ENCODE measurements around the gene SENP8.

Gene SENP8

DNA sequence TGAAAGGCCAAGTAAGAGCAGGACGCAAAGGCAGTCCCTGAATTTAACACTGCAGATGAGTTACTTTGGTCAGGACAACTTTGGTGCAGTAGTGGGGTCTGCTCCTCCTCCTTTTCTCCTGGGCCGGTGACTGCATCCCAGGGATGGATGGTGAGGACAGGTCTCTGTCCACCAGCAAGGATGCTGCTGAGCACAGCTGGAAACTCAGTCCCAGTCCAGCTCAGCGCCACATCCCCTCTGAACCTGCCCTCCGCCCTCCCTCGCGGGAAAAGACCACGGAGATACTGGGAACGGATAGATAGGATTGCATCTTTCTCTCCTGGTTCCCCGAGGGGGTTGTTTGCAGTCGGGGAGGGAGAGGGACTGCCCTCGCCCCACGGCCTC lies 65.6 kb downstream of the SENP8 start:
- ATAC-seq, result peak; percentile 23
- TF ChIP-seq POU6F1 (CRISPR knock-in tag; IDR thresholded peaks at IDR 0.05; ENCODE audit: borderline replicate concordance, low read depth) (no peak), OSR1 (CRISPR knock-in tag; IDR thresholded peaks at IDR 0.05) (no peak), PPARA (CRISPR knock-in tag; IDR thresholded peaks at IDR 0.05; ENCODE audit: borderline replicate concordance) (no peak), ZFP30 (CRISPR knock-in tag; IDR thresholded peaks at IDR 0.05) (no peak), CSDC2 (CRISPR knock-in tag; IDR thresholded peaks at IDR 0.05) (no peak), ZC3H10 (CRISPR knock-in tag; IDR thresholded peaks at IDR 0.05) (no peak)
- TF ChIP-seq, protein P1, sequence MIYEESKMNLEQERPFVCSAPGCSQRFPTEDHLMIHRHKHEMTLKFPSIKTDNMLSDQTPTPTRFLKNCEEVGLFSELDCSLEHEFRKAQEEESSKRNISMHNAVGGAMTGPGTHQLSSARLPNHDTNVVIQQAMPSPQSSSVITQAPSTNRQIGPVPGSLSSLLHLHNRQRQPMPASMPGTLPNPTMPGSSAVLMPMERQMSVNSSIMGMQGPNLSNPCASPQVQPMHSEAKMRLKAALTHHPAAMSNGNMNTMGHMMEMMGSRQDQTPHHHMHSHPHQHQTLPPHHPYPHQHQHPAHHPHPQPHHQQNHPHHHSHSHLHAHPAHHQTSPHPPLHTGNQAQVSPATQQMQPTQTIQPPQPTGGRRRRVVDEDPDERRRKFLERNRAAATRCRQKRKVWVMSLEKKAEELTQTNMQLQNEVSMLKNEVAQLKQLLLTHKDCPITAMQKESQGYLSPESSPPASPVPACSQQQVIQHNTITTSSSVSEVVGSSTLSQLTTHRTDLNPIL (CRISPR knock-in tag; IDR thresholded peaks at IDR 0.05; ENCODE audit: low read depth), result no peak
- TF ChIP-seq, protein P2, sequence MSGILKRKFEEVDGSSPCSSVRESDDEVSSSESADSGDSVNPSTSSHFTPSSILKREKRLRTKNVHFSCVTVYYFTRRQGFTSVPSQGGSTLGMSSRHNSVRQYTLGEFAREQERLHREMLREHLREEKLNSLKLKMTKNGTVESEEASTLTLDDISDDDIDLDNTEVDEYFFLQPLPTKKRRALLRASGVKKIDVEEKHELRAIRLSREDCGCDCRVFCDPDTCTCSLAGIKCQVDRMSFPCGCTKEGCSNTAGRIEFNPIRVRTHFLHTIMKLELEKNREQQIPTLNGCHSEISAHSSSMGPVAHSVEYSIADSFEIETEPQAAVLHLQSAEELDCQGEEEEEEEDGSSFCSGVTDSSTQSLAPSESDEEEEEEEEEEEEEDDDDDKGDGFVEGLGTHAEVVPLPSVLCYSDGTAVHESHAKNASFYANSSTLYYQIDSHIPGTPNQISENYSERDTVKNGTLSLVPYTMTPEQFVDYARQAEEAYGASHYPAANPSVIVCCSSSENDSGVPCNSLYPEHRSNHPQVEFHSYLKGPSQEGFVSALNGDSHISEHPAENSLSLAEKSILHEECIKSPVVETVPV (CRISPR knock-in tag; IDR thresholded peaks at IDR 0.05), result no peak

DNA sequence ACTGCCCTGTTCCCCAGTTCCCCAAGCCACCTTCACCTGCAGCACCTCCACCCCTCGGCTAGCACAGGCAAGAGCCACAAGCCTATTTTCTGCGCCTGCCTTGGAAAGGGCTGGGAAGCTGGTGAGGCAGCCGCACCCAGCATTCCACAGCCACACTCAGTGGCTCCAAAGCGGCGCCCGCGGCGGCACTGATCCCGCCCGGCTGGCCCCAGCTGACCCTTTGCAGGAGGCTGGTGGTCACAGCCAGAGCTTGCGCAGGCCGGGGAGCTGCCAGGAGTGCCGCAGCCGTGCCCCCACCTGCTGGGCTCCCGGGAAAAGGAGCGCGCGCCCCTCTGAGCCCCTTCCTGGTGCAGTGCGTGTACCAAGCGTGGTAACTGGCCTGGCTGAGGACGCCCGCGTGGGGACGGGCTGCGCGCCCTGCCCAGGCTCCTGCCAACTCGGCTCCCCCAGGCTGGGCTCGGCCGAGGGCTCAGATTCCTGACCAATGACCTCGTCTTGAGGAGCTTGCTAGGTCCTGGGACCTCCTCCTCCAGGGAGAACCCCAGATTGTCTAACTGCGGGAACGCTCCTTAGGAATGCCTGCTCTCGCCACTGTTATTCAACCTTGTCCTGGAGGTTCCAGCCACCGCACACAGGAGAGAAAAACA lies 66.1 kb downstream of the SENP8 start:
- TF ChIP-seq RARB (CRISPR knock-in tag; IDR thresholded peaks at IDR 0.05), result no peak
- no peak for TF ChIP-seq ZNF70 (CRISPR knock-in tag; IDR thresholded peaks at IDR 0.05)
- no peak for TF ChIP-seq BACH2 (CRISPR knock-in tag; IDR thresholded peaks at IDR 0.05; ENCODE audit: borderline replicate concordance)
- TF ChIP-seq ZC3H10 (CRISPR knock-in tag; IDR thresholded peaks at IDR 0.05), result no peak
- TF ChIP-seq, protein P2 (CRISPR knock-in tag; IDR thresholded peaks at IDR 0.05), result no peak
- no peak for TF ChIP-seq OSR1 (CRISPR knock-in tag; IDR thresholded peaks at IDR 0.05)
- TF ChIP-seq ESRRG (CRISPR knock-in tag; IDR thresholded peaks at IDR 0.05), result no peak
- ATAC-seq, result peak; percentile 86

- no peak for ATAC-seq
- TF ChIP-seq, protein P3, sequence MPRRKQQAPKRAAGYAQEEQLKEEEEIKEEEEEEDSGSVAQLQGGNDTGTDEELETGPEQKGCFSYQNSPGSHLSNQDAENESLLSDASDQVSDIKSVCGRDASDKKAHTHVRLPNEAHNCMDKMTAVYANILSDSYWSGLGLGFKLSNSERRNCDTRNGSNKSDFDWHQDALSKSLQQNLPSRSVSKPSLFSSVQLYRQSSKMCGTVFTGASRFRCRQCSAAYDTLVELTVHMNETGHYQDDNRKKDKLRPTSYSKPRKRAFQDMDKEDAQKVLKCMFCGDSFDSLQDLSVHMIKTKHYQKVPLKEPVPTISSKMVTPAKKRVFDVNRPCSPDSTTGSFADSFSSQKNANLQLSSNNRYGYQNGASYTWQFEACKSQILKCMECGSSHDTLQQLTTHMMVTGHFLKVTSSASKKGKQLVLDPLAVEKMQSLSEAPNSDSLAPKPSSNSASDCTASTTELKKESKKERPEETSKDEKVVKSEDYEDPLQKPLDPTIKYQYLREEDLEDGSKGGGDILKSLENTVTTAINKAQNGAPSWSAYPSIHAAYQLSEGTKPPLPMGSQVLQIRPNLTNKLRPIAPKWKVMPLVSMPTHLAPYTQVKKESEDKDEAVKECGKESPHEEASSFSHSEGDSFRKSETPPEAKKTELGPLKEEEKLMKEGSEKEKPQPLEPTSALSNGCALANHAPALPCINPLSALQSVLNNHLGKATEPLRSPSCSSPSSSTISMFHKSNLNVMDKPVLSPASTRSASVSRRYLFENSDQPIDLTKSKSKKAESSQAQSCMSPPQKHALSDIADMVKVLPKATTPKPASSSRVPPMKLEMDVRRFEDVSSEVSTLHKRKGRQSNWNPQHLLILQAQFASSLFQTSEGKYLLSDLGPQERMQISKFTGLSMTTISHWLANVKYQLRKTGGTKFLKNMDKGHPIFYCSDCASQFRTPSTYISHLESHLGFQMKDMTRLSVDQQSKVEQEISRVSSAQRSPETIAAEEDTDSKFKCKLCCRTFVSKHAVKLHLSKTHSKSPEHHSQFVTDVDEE (CRISPR knock-in tag; IDR thresholded peaks at IDR 0.05), result no peak
- TF ChIP-seq ZNF70 (CRISPR knock-in tag; IDR thresholded peaks at IDR 0.05), result no peak
Measured at GRCh38 chr15:72189250-72189902, 71.2 kb downstream of the SENP8 start.

DNA sequence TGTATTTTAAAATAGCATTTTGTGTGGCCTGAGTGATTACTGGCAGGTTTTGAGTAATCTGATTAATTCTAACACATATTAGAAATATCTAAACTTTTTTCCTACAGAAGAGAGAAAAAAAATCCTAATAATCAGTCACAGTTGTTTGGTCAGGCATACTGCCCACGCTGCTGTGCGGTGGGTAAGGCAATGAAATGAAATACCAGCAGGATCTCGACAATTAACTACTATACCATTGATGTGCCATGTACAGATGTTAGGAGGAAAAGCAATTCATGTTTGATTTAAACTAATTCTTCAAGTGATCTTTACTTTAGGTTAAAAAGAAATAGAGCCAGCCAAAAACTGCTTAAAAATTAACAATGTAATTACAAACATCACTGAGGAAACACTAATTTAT lies 74.2 kb downstream of the SENP8 start:
- no peak for ATAC-seq
- no peak for TF ChIP-seq ISL1 (CRISPR knock-in tag; IDR thresholded peaks at IDR 0.05)
- no peak for TF ChIP-seq ARNTL (CRISPR knock-in tag; IDR thresholded peaks at IDR 0.05; ENCODE audit: borderline replicate concordance, low read depth)
- TF ChIP-seq ZC3H10 (CRISPR knock-in tag; IDR thresholded peaks at IDR 0.05), result no peak
- no peak for TF ChIP-seq ZNF8 (CRISPR knock-in tag; IDR thresholded peaks at IDR 0.05)
- TF ChIP-seq GLIS3 (CRISPR knock-in tag; IDR thresholded peaks at IDR 0.05), result no peak
- no peak for TF ChIP-seq ZFP30 (CRISPR knock-in tag; IDR thresholded peaks at IDR 0.05)
- no peak for TF ChIP-seq ESRRG (CRISPR knock-in tag; IDR thresholded peaks at IDR 0.05)
- TF ChIP-seq CSDC2 (CRISPR knock-in tag; IDR thresholded peaks at IDR 0.05), result no peak
- no peak for TF ChIP-seq ZNF70 (CRISPR knock-in tag; IDR thresholded peaks at IDR 0.05)
- TF ChIP-seq OSR1 (CRISPR knock-in tag; IDR thresholded peaks at IDR 0.05), result no peak
- TF ChIP-seq BACH2 (CRISPR knock-in tag; IDR thresholded peaks at IDR 0.05; ENCODE audit: borderline replicate concordance), result no peak
- TF ChIP-seq, protein P2 (CRISPR knock-in tag; IDR thresholded peaks at IDR 0.05), result no peak
- no peak for TF ChIP-seq RARB (CRISPR knock-in tag; IDR thresholded peaks at IDR 0.05)
- TF ChIP-seq PPARA (CRISPR knock-in tag; IDR thresholded peaks at IDR 0.05; ENCODE audit: borderline replicate concordance), result no peak
- TF ChIP-seq PATZ1 (CRISPR knock-in tag; IDR thresholded peaks at IDR 0.05; ENCODE audit: borderline replicate concordance), result no peak
- TF ChIP-seq SNAI2 (CRISPR knock-in tag; IDR thresholded peaks at IDR 0.05), result no peak
- no peak for TF ChIP-seq TCF4 (CRISPR knock-in tag; IDR thresholded peaks at IDR 0.05; ENCODE audit: borderline replicate concordance)
